ENCODE results near the gene R3HDM2.

- TF ChIP-seq CTCF (IDR thresholded peaks at IDR 0.05), result no peak
- TF ChIP-seq POLR2A (IDR thresholded peaks at IDR 0.05), result no peak
Measured at GRCh38 chr12:57428965-57429364, 1.9 kb downstream of the R3HDM2 start.
